NT2/D1 (cell line): ENCODE data around the gene SEMA3C.

Source experiments
- DNase-seq: peaks from one replicate; pipeline ENCODE4 v3.0.0-alpha.2; 2011; ENCODE audit warnings: low read depth, low spot score
- H3K27me3 ChIP-seq: 2 replicates; pipeline ENCODE4 v1.6.0; 2011; ENCODE audit warnings: mild to moderate bottlenecking; ENCODE audit not compliant: insufficient read length, insufficient read depth
- H3K36me3 ChIP-seq: 2 replicates; pipeline ENCODE4 v1.6.1; 2011; ENCODE audit warnings: mild to moderate bottlenecking, low read length, mixed read lengths; ENCODE audit not compliant: insufficient read depth, insufficient read length
- H3K4me1 ChIP-seq: 2 replicates; pipeline ENCODE4 v1.5.1; 2011; ENCODE audit not compliant: insufficient read depth, insufficient read length
- H3K4me3 ChIP-seq: 2 replicates; pipeline ENCODE4 v1.5.1; 2011; ENCODE audit warnings: low read depth; ENCODE audit not compliant: insufficient read length
- H3K9ac ChIP-seq: 2 replicates; pipeline ENCODE4 v1.6.0; 2011; ENCODE audit warnings: low read depth; ENCODE audit not compliant: insufficient read length
- H3K9me3 ChIP-seq: 2 replicates; pipeline ENCODE4 v1.5.1; 2011; ENCODE audit warnings: mild to moderate bottlenecking, low read length; ENCODE audit not compliant: insufficient read depth
- SUZ12 ChIP-seq: IDR thresholded peaks from 2 replicates; pipeline ENCODE4 v1.6.1; 2011; ENCODE audit not compliant: insufficient read length, insufficient read depth; ENCODE audit errors: extremely low read depth
- YY1 ChIP-seq: IDR thresholded peaks from 2 replicates; pipeline ENCODE4 v1.6.1; 2011; ENCODE audit not compliant: insufficient read length, insufficient read depth
- ZNF274 ChIP-seq: IDR thresholded peaks from 2 replicates; pipeline ENCODE4 v1.6.1; 2011; ENCODE audit warnings: mild to moderate bottlenecking, low read depth, low read length

SEMA3C gene

GRCh38 chr7:80766724-80767123 lies 152.1 kb downstream of the SEMA3C start:
- no peak overlapping the region for H3K9ac ChIP-seq
- H3K4me3 ChIP-seq: no peak overlapping the region
- TF ChIP-seq ZNF274: no peak
- no peak for TF ChIP-seq YY1
- TF ChIP-seq SUZ12: no peak
- no peaks in the 10 kb centered on the region for H3K9me3 ChIP-seq
- peaks cover 25% of the 10 kb centered on the region for H3K27me3 ChIP-seq
- H3K4me1 ChIP-seq: no peaks in the 10 kb centered on the region
- no peak for DNase-seq
- no peaks in the 10 kb centered on the region for H3K36me3 ChIP-seq

GRCh38 chr7:80764132-80764531 lies 154.7 kb downstream of the SEMA3C start:
- Histone ChIP-seq H3K4me3 (no peak overlapping the region), H3K27me3 (peaks cover 5% of the 10 kb centered on the region), H3K4me1 (no peaks in the 10 kb centered on the region), H3K36me3 (no peaks in the 10 kb centered on the region), H3K9ac (no peak overlapping the region), H3K9me3 (no peaks in the 10 kb centered on the region)
- peak; percentile 93 for DNase-seq
- TF ChIP-seq ZNF274 (no peak), SUZ12 (no peak), YY1 (no peak)

DNA sequence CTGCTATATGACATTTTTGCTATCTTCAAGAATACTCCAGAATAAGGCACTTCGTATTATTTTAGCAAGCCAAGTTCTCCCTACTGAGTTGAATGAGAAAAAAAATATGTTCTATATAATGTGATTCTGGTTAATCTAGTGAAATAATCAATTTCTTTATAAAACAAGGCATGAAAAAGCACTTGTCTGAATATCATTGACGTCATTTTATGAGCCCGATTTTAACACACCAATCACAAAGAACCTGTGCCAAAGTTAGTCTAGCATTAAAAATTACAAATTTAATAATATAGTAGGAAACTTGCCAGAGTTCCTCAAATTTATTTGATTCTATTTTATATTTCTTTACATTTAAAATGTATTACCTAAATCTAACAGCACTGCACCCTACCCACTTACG lies 155.1 kb downstream of the SEMA3C start:
- TF ChIP-seq ZNF274 (no peak), YY1 (no peak), SUZ12 (no peak)
- no peaks in the 10 kb centered on the region for H3K4me1 ChIP-seq
- no peaks in the 10 kb centered on the region for H3K9me3 ChIP-seq
- no peak overlapping the region for H3K4me3 ChIP-seq
- peaks cover 5% of the 10 kb centered on the region for H3K27me3 ChIP-seq
- no peak overlapping the region for H3K9ac ChIP-seq
- no peak for DNase-seq
- H3K36me3 ChIP-seq: no peaks in the 10 kb centered on the region

DNA sequence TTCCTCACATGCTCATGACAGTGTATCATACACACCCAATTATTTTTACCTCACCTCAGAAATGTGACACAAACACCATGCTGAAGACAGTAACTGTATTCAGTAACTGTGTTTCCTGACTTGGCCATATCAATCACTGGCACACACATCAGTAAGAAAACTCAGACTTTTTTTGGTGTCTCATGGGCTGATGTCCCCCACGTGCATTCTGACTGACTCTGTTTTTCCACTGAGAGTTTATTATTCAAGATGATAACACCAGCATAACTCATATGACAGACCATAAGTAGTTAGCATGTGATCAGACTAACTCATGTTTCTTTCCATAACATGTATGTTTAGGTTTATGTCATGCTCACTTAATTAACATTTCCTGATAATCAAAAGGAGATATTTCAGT lies 155.6 kb downstream of the SEMA3C start:
- Histone ChIP-seq H3K9ac (no peak overlapping the region), H3K4me3 (no peak overlapping the region), H3K9me3 (no peaks in the 10 kb centered on the region), H3K36me3 (no peaks in the 10 kb centered on the region), H3K27me3 (peaks cover 5% of the 10 kb centered on the region), H3K4me1 (no peaks in the 10 kb centered on the region)
- DNase-seq: no peak
- TF ChIP-seq ZNF274: no peak
- no peak for TF ChIP-seq SUZ12
- TF ChIP-seq YY1: no peak

GRCh38 chr7:80760292-80760691 lies 158.6 kb downstream of the SEMA3C start:
- no peak for DNase-seq
- no peak for TF ChIP-seq ZNF274
- no peak overlapping the region for H3K9ac ChIP-seq
- H3K4me1 ChIP-seq: no peaks in the 10 kb centered on the region
- no peak overlapping the region for H3K4me3 ChIP-seq
- H3K9me3 ChIP-seq: no peaks in the 10 kb centered on the region
- H3K36me3 ChIP-seq: no peaks in the 10 kb centered on the region
- H3K27me3 ChIP-seq: no peaks in the 10 kb centered on the region

DNA sequence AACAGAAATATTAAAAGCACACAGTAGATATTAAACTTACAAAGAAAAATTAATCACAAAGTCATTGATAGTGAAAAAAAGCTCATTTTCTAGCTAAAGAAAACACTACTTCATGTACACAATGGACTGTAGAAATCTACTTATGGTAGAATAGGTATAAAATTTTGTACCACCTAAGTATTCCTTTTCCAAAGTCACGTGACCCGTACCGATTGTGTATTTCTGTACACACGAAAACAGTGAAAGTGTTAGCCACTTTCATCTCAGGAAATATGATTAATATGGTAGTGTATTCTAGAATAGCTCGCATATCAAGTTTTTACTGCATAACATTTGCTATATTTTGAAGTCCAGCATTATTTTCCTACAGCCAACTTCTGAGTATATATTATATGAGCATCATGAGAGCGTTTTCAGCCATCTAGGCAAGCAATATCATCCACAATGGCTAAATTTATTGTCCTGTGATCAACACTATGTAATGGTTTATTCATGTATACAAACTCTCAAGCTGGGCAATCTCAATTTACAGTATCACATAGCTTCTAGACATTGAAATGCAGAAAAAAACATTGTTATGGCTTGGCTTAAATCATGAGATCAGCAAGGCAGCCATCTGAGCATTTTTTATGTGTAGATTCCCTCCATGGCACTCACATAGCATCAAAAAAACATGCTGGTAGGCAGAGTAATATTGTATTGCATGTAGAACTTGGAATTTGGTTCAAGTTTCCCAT lies 165.7 kb downstream of the SEMA3C start:
- DNase-seq: no peak
- H3K9me3 ChIP-seq: no peaks in the 10 kb centered on the region
- no peaks in the 10 kb centered on the region for H3K27me3 ChIP-seq
- H3K4me3 ChIP-seq: no peak overlapping the region
- TF ChIP-seq ZNF274: no peak
- TF ChIP-seq YY1: no peak
- TF ChIP-seq SUZ12: no peak
- H3K36me3 ChIP-seq: no peaks in the 10 kb centered on the region
- H3K4me1 ChIP-seq: no peaks in the 10 kb centered on the region
- no peak overlapping the region for H3K9ac ChIP-seq

DNA sequence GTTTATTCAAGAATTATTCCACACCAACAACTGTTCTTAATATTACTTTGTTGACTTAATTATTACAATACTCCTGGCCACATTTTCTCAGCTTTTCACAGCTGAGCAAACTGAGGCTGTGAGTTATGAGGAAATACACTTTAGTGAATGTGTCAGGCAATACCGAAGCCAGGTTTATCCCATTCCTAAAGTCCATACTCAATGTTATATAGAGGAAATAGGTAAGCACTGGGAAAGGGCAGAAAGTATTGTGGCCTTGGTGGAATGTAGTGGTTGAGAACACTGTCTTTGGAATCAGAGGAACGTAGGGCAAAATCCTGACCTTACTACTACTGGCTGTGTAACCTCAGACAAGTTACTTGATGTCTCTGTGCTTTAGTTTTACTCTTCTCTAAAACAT lies 169.6 kb downstream of the SEMA3C start:
- H3K9me3 ChIP-seq: no peaks in the 10 kb centered on the region
- no peaks in the 10 kb centered on the region for H3K27me3 ChIP-seq
- no peak for DNase-seq
- H3K4me3 ChIP-seq: no peak overlapping the region
- H3K36me3 ChIP-seq: no peaks in the 10 kb centered on the region
- H3K9ac ChIP-seq: no peak overlapping the region
- TF ChIP-seq ZNF274 (no peak), YY1 (no peak), SUZ12 (no peak)
- H3K4me1 ChIP-seq: no peaks in the 10 kb centered on the region
